GM18520 (cell line): ENCODE results near the gene AP2A2.

Experiments
- ATAC-seq: cut with Tn5 transposase; IDR thresholded peaks from one replicate; pipeline ENCODE4 v1.9.1; 2021; ENCODE audit not compliant: unreplicated experiment

The AP2A2 gene

GRCh38 chr11:1039481-1040427, 114.1 kb downstream of the AP2A2 start:
- no peak for ATAC-seq

GRCh38 chr11:1040428-1041148, 114.9 kb downstream of the AP2A2 start:
- no peak for ATAC-seq

DNA sequence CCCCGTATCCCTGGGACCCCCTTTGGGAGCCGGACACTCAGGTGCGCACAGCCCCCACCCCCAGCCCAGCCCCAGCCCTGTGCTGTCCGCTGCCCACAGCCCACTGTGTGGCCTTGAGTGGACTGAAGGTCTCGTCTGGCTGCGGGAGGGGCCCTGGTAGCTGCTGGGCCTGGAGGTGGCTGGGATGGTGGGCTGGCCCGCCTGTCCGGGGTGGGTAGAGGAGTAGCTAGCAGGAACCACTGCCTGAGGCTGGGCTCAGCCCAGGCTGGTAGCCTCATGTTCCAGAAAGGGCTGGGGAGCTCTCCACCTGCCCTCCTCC, 115.4 kb downstream of the AP2A2 start:
- no peak for ATAC-seq

GRCh38 chr11:1041471-1041870, 115.8 kb downstream of the AP2A2 start:
- no peak for ATAC-seq

GRCh38 chr11:1041936-1042608, 116.4 kb downstream of the AP2A2 start:
- ATAC-seq, result no peak

- ATAC-seq, result no peak
Measured at GRCh38 chr11:1042626-1043562, 117.2 kb downstream of the AP2A2 start.

GRCh38 chr11:1043563-1044096, 118.0 kb downstream of the AP2A2 start:
- no peak for ATAC-seq

DNA sequence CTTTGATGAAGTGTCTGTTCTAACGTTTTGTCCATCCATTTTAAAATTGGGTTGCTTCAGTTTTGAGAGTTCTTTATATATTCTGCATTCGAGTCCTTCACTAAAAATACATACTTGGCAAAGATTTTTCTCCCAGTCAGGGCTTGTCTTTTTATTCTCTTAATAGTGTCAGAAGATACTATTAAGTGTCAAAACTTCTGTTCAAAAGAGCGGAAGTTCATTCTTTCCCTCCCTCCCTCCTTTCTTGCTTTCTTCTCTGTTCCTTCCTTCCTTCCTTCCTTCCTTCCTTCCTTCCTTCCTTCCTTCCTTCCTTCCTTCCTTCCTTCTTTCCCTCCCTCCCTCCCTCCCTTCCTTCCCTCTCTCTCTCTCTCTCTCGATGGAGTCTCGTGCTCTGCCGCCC, 118.5 kb downstream of the AP2A2 start:
- no peak for ATAC-seq

DNA sequence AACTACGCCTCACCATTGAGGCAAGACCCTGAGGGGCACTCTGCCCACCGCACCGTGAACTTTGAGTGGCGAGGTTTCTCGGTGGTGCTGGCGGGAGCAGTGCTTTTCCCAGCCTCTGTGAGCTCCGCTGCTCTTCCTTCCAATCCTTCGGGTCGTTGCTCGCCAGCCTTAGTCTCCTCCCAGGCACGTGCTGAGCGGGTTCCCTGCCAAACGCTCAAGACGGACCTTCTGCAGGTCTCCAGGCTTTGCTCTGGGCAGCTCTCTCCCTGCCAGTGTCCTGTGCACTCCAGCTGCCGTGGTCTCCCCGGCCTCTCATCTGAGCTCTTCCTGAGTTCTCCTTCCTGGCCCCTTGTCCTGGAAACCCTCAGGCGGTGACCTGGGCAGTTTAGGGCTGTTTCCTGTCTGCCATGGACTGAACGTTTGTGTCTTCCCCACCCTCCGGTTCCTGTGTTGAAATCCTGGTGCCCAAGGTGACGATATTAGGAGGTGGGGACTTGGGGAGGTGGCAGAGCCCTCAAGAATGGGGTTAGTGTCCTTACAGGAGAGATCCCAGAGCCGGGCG, 122.0 kb downstream of the AP2A2 start:
- ATAC-seq, result no peak

DNA sequence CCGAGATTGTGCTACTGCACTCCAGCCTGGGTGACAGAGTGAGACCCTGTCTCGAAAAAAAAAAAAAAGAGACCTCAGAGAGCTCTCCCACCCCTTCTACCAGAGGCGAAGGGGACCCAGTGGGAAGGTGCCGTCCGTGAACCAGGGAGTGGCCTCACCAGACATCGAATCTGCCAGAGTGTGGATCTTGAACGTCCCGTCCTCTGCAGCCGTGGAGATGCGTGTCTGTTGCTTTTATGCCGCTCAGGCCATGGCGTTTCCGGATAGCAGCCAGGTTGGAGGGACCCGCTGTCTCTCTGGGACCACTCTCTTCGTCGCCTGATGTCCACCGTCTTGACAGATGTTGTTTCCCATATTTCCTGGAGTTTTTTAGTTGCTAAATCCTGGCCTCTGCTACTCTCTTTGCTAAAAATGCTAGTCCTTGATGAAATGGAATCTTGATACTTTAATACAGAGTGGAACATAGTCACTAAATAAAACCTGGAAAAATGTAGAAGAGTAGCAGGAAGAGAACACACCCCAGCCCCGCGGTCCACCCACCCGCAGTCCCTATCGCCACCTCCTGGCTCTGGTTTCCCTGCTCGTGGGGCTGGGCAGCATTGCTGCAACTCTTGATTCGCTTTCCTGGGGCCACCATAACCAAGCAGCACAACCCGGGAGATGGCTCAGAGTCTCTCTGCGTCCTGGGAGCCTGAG, 122.9 kb downstream of the AP2A2 start:
- ATAC-seq, result no peak

GRCh38 chr11:1049071-1049405, 123.4 kb downstream of the AP2A2 start:
- no peak for ATAC-seq

GRCh38 chr11:1049431-1049891, 123.8 kb downstream of the AP2A2 start:
- ATAC-seq, result no peak

GRCh38 chr11:1049911-1050580, 124.4 kb downstream of the AP2A2 start:
- no peak for ATAC-seq

DNA sequence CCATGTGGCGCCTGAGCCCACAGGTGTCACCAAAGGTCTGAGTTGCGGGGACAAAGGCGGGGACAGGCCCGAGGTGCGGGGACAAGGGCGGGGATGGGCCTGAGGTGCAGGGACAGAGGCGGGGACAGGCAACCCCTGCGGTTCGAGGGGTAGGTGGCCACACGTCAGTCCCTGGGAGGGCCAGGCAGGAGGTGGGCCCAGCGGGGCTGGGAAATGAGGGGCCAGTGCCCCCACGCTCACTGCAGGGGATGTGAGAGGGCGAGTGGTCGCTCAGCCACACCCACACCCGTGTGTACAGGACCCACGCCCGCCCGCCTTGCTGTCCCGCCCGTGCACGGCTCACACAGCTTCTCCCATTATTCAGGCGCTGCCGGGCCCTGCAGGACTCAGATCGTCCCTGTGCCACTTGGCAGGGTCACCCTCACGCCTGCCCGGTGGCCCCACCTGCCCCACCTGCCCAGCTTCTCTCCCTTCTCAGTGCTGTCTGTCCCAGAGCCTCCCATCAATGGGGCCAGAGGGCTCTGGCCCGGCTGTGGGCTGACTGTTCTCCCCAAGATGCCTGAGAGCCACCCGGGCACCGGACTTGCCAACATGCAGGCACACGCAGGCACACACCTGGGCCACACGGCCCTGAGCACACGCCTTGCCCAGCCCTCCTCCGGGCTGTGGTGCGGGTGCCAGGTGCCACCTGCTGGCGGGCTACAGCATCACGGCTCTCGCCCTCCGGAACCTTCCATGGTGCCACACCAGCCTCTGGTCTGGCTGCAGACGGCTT, 125.1 kb downstream of the AP2A2 start:
- peak; percentile 48 for ATAC-seq

- ATAC-seq, result no peak
Measured at GRCh38 chr11:1051356-1052132, 125.9 kb downstream of the AP2A2 start.

DNA sequence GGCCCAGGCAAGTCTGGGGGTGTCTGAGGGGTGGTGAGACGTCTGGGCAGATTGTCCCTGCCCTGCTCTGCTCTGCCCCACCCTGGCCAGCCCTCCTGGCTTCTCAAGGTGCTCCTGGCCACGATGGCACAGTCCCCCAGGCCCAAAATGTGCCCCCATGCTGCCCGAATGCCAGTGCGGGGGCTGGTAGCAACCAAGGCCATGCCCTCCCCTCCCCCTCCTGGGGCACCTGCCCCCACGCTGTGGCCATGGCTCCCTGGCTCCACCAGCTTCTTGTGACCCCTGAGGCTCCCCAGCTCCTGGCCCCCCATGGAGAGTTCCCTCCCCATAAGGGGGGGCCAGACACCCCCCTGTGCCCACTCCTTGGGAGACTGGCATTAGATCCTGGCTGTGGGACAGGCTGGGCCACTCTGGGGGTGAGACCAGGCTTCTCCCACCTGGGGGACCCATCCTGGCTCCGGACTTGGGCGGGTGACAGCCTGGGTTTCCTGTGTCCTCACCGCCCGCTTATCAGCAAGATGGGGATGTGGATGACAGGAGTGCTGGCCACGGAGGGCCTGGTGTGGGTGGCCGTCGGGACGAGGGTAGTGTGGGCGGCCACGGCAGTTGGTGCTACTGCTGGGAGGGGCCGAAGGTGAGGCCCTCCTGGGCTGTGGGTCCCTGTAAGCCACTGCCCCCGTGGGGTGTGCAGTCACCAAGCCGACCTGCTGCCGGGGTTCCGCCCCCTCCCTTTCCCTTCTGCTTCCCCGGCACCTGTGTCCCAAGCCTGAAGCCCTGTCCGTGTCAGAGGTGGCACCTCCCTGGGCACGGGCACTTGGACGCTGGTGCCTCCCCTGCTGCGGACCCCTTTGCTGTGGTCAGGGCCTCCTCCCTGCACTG, 126.7 kb downstream of the AP2A2 start:
- no peak for ATAC-seq
